GM12878 (cell line): ENCODE data around the gene SP8.

Source experiments
- CREB1 ChIP-seq: IDR thresholded peaks from 2 replicates; pipeline ENCODE4 v1.6.1; 2012; ENCODE audit warnings: low read depth, mild to moderate bottlenecking, inconsistent platforms
- CTCF ChIP-seq, 3 experiments: IDR thresholded peaks in 2 of 3; conservative IDR thresholded peaks in 1 of 3; 2 replicates each; pipeline ENCODE4 v1.5.1; 2011; ENCODE audit warnings: low read depth in 3 of 3, low read length in 3 of 3, mild to moderate bottlenecking in 3 of 3, control low read depth in 2 of 3, moderate library complexity in 2 of 3, inconsistent platforms in 1 of 3, mixed read lengths in 1 of 3; ENCODE audit not compliant: control insufficient read depth in 2 of 3, insufficient read depth in 1 of 3; ENCODE audit errors: extremely low read depth in 1 of 3
- EZH2 ChIP-seq: IDR thresholded peaks from 2 replicates; pipeline ENCODE4 v1.6.1; 2012; ENCODE audit warnings: low read depth, mild to moderate bottlenecking, control low read depth, inconsistent platforms, low read length, borderline replicate concordance; ENCODE audit not compliant: control insufficient read depth
- FOXM1 ChIP-seq: IDR thresholded peaks from 2 replicates; pipeline ENCODE4 v1.6.1; 2012; ENCODE audit warnings: low read depth, mild to moderate bottlenecking, inconsistent platforms, low read length, moderate library complexity
- RUNX3 ChIP-seq: IDR thresholded peaks from 2 replicates; pipeline ENCODE4 v1.6.1; 2012; ENCODE audit warnings: low read length, inconsistent platforms
- SIN3A ChIP-seq: IDR thresholded peaks from 2 replicates; pipeline ENCODE4 v1.6.1; 2012; ENCODE audit warnings: low read depth, low read length, improper control_type of control experiment
- SMC3 ChIP-seq: IDR thresholded peaks from 2 replicates; pipeline ENCODE4 v1.6.1; 2011; ENCODE audit warnings: low read length, improper control_type of control experiment, borderline replicate concordance
- ZBTB33 ChIP-seq: fragments of 450-650 bp; IDR thresholded peaks from 2 replicates; pipeline ENCODE4 v1.6.1; 2017; ENCODE audit warnings: mild to moderate bottlenecking
- ZZZ3 ChIP-seq: IDR thresholded peaks from 2 replicates; pipeline ENCODE4 v1.6.1; 2011; ENCODE audit warnings: low read depth; ENCODE audit not compliant: control insufficient read depth, insufficient read length

- TF ChIP-seq CTCF (IDR thresholded peaks at IDR 0.05 in 2 of 3, conservative IDR thresholded peaks at IDR 0.05 in 1 of 3; ENCODE audit: control insufficient read depth in 2 of 3, extremely low read depth in 1 of 3, insufficient read depth in 1 of 3, low read depth in 3 of 3, low read length in 3 of 3) (no peak), SIN3A (no peak), SMC3 (no peak), ZZZ3 (no peak), EZH2 (no peak), ZBTB33 (no peak), CREB1 (no peak), RUNX3 (no peak), FOXM1 (no peak)
These were observed 40.5 kb upstream of the SP8 start for GRCh38 chr7:20827172-20827571.
